SK-N-SH (cell line): ENCODE data around the gene ATP2A1. TPM values are rescaled to one million over a fixed set of nuclear protein-coding genes. Genes with fewer than 3 reads are reported as not detected.

Source experiments
- CTCF ChIA-PET: fragments of 300-600, 350-600 bp; formaldehyde crosslinking; extraction: SDS; loops from one replicate; lab custom pipeline; 2021; lab: Yijun Ruan, JAX
- POLR2A ChIA-PET: fragments of 350-600 bp; sonication (Branson Sonifier 250); formaldehyde crosslinking; extraction: SDS; loops from one replicate; lab custom pipeline; 2020; ENCODE audit warnings: antibody characterized with exemption, inconsistent platforms; lab: Yijun Ruan, JAX
- DNase-seq: peaks from one replicate; pipeline ENCODE4 v3.0.0; 2012
- H2AFZ ChIP-seq: fragments of 200-600 bp; sonication (generic); 2 replicates; pipeline ENCODE4 v1.8.1; 2016; ENCODE audit warnings: antibody characterized with exemption, mild to moderate bottlenecking, low read depth
- H3F3A ChIP-seq: fragments of 200-600 bp; sonication (generic); replicated peaks from 2 replicates; pipeline ENCODE3; 2016; ENCODE audit warnings: antibody characterized with exemption, mild to moderate bottlenecking; ENCODE audit not compliant: insufficient read depth
- H3K27ac ChIP-seq, 2 experiments: fragments of 200-500 bp in 1 of 2; fragments of 200-600 bp in 1 of 2; sonication (Bioruptor generic) in 1 of 2; sonication (generic), shearing (Covaris generic) in 1 of 2; 2 replicates each; pipeline versions ENCODE4 v1.5.1 to v1.6.1; 2014 to 2016; ENCODE audit warnings: low read depth in 2 of 2, inconsistent platforms in 1 of 2, low read length in 1 of 2, mild to moderate bottlenecking in 1 of 2, mixed read lengths in 1 of 2
- H3K27me3 ChIP-seq: fragments of 200-600 bp; sonication (generic), shearing (Covaris generic); 2 replicates; pipeline ENCODE4 v1.6.1; 2016; ENCODE audit warnings: mixed run types; ENCODE audit not compliant: insufficient read depth
- H3K36me3 ChIP-seq, 2 experiments: fragments of 200-500 bp in 1 of 2; fragments of 200-600 bp in 1 of 2; sonication (Bioruptor generic) in 1 of 2; sonication (generic) in 1 of 2; replicated peaks in 1 of 2; 2 replicates each; pipeline versions ENCODE3 to v1.5.1; 2014 to 2016; ENCODE audit warnings: low read length in 1 of 2, mild to moderate bottlenecking in 1 of 2; ENCODE audit not compliant: insufficient read depth in 2 of 2, control insufficient read depth in 1 of 2
- H3K4me1 ChIP-seq, 2 experiments: fragments of 200-500 bp in 1 of 2; fragments of 200-600 bp in 1 of 2; sonication (Bioruptor generic) in 1 of 2; sonication (generic), shearing (Covaris generic) in 1 of 2; 2 replicates each; pipeline versions ENCODE4 v1.5.1 to v1.6.1; 2014 to 2016; ENCODE audit warnings: low read depth in 1 of 2, low read length in 1 of 2, mixed run types in 1 of 2; ENCODE audit not compliant: insufficient read depth in 2 of 2, control insufficient read depth in 1 of 2
- H3K4me2 ChIP-seq: fragments of 200-600 bp; sonication (generic), shearing (Covaris generic); 2 replicates; pipeline ENCODE4 v1.6.1; 2017; ENCODE audit warnings: mixed run types
- H3K4me3 ChIP-seq, 2 experiments: fragments of 200-500 bp in 1 of 2; fragments of 200-600 bp in 1 of 2; sonication (Bioruptor generic) in 1 of 2; sonication (generic), shearing (Covaris generic) in 1 of 2; 2 replicates each; pipeline versions ENCODE4 v1.5.1 to v1.8.1; 2014 to 2016; ENCODE audit warnings: low read depth in 2 of 2, inconsistent platforms in 1 of 2, low read length in 1 of 2, mild to moderate bottlenecking in 1 of 2, mixed read lengths in 1 of 2, moderate library complexity in 1 of 2
- H3K79me2 ChIP-seq: fragments of 200-600 bp; sonication (generic); 2 replicates; pipeline ENCODE4 v1.8.1; 2017; ENCODE audit warnings: mild to moderate bottlenecking; ENCODE audit not compliant: insufficient read depth
- H3K9ac ChIP-seq: fragments of 200-600 bp; sonication (generic); 2 replicates; pipeline ENCODE4 v1.6.1; 2017; ENCODE audit warnings: mixed run types
- H3K9me2 ChIP-seq: fragments of 200-600 bp; sonication (generic); 2 replicates; pipeline ENCODE4 v1.6.1; 2017; ENCODE audit warnings: mixed run types
- H3K9me3 ChIP-seq: fragments of 200-600 bp; sonication (generic); 2 replicates; pipeline ENCODE4 v1.6.1; 2017; ENCODE audit warnings: mixed run types, mild to moderate bottlenecking, moderate library complexity
- H4K20me1 ChIP-seq: fragments of 200-600 bp; sonication (generic); 2 replicates; pipeline ENCODE4 v1.6.1; 2017; ENCODE audit warnings: mild to moderate bottlenecking, mixed run types; ENCODE audit not compliant: insufficient read depth
- CHD2 ChIP-seq: fragments of 150-350 bp; IDR thresholded peaks from 2 replicates; pipeline ENCODE4 v1.6.1; 2018; ENCODE audit warnings: low read length; ENCODE audit not compliant: partially characterized antibody
- CTCF ChIP-seq: fragments of 200-600 bp; sonication (generic); IDR thresholded peaks from 2 replicates; pipeline ENCODE4 v1.6.1; 2017; ENCODE audit warnings: antibody characterized with exemption, mild to moderate bottlenecking, moderate library complexity
- EZH2phosphoT487 ChIP-seq: fragments of 200-600 bp; sonication (generic); IDR thresholded peaks from 2 replicates; pipeline ENCODE4 v1.6.1; 2017; ENCODE audit warnings: low read depth, mixed run types, mild to moderate bottlenecking, antibody characterized with exemption, moderate library complexity, borderline replicate concordance
- FOSL2 ChIP-seq: IDR thresholded peaks from 2 replicates; pipeline ENCODE4 v1.4.0; 2012; ENCODE audit warnings: low read depth, mild to moderate bottlenecking, moderate library complexity, borderline replicate concordance
- FOXJ3 ChIP-seq: sonication (generic); formaldehyde crosslinking; IDR thresholded peaks from 2 replicates; pipeline ENCODE4 v1.5.1; 2020; ENCODE audit warnings: mild to moderate bottlenecking, missing genetic modification reagents
- NFIC ChIP-seq: IDR thresholded peaks from 2 replicates; pipeline ENCODE4 v1.4.0; 2012; ENCODE audit warnings: borderline replicate concordance
- RCOR1 ChIP-seq: fragments of 150-350 bp; IDR thresholded peaks from 2 replicates; pipeline ENCODE4 v1.6.1; 2017; ENCODE audit warnings: antibody characterized with exemption, low read length
- SIN3A ChIP-seq: IDR thresholded peaks from 2 replicates; pipeline ENCODE4 v1.6.1; 2012; ENCODE audit warnings: low read depth, mild to moderate bottlenecking, low read length, moderate library complexity, borderline replicate concordance
- SMC3 ChIP-seq: IDR thresholded peaks from 2 replicates; pipeline ENCODE4 v1.6.1; 2012; ENCODE audit warnings: low read depth, low read length, improper control_type of control experiment
- TAF1 ChIP-seq: IDR thresholded peaks from 2 replicates; pipeline ENCODE4 v1.6.1; 2012; ENCODE audit warnings: low read depth, mild to moderate bottlenecking, low read length, moderate library complexity, borderline replicate concordance
- TCF12 ChIP-seq: IDR thresholded peaks from 2 replicates; pipeline ENCODE4 v1.4.0; 2012
- WGBS: methylation state at CpG from one replicate; pipeline ENCODE4 v1.1.6; 2017; ENCODE audit warnings: low lambda C conversion rate; 5-methylcytosine and 5-hydroxymethylcytosine counted together
- polyA plus RNA-seq, 3 experiments: library from polyadenylated mRNA; depleted of rRNA; stranded (reverse); fragments of >200 nt; gene quantifications; 2 replicates each; pipeline ENCODE4 v1.2.3, GENCODE V29; 2012
- TF ChIP-seq, protein P1 (sequence below): IDR thresholded peaks from 2 replicates; pipeline ENCODE4; 2012
- TF ChIP-seq, protein P2 (sequence below): IDR thresholded peaks from 2 replicates; pipeline ENCODE4 v1.6.1; 2012; ENCODE audit warnings: mild to moderate bottlenecking, low read depth, low read length, moderate library complexity

ATP2A1 gene
- polyA plus RNA-seq, 1 of the 3 experiments (the other 2 are of a cell fraction): 3.0 TPM

DNA sequence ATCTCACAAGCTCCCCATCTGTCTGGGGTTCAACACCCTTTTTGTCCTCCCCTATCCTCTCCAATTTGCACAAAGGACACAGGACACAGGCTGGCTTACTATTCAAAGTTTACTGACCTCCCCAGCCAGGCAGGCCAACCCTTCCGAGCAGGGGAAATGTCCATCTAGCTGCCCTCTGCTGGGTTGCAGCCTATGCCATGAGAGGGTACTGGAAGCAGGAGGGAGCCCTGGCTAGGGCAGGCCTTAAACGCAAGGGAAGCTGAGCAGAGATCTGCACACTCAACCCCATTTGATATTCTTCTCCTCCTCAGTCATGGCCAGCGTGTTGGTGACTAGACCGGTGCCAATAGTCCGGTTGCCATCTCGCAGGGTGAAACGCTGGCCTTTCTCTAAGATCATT is 35.6 kb upstream of the ATP2A1 start:
- Histone ChIP-seq H3K27ac (no peak overlapping the region), H3K27me3 (no peaks in the 10 kb centered on the region), H3K4me3 (no peak overlapping the region), H3K79me2 (peaks cover 41% of the 10 kb centered on the region), H3K9ac (no peak overlapping the region), H4K20me1 (no peaks in the 10 kb centered on the region), H3K36me3 (peaks cover 25 to 29% of the 10 kb centered on the region in 2 experiments), H3K4me1 (peaks cover 7 to 14% of the 10 kb centered on the region in 2 experiments; a peak in 1 of 4 replicates), H3K9me3 (no peaks in the 10 kb centered on the region), H3K9me2 (no peaks in the 10 kb centered on the region), H2AFZ (no peak overlapping the region), H3K4me2 (no peak overlapping the region), H3F3A (peaks cover 38% of the 10 kb centered on the region)
- CTCF ChIA-PET: interaction anchor here (1.2 kb wide), 1 partner anchor 15 kb away, joined by 4 read pairs; no protein-coding TSS in a partner anchor
- no peak for TF ChIP-seq TAF1
- TF ChIP-seq CTCF: no peak
- no peak for TF ChIP-seq TCF12
- WGBS: 98% methylated on average over 7 of the region's 7 CpGs
- no peak for DNase-seq
- POLR2A ChIA-PET: interaction anchor here (0.8 to 1.2 kb wide), 3 partner anchors 14 to 47 kb away, joined by 3 read pairs; partner anchors contain the start of gene SH2B1

DNA sequence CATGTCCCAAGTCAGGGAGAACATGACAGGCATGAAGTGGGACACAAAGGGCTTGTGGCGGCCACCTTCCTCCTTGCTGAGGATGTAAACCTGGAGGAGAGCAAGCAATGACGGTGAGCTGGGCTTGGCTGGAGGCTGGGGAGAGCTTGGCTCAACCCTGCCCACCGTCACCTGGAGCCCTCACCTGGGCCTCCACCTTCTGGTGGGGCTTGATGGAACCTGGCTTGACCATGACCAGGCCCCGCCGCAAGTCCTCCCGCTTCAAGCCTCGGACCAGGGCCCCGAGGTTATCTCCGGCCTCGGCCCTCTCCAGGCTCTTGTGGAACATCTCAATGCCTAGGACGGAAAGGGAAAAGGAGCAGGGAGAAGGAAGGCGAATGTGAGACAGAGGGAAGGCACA is 34.5 kb upstream of the ATP2A1 start:
- H3K27me3 ChIP-seq: no peaks in the 10 kb centered on the region
- H3K9ac ChIP-seq: no peak overlapping the region
- H3K79me2 ChIP-seq: peaks cover 51% of the 10 kb centered on the region
- no peaks in the 10 kb centered on the region for H3K9me2 ChIP-seq
- no peak overlapping the region for H3K4me3 ChIP-seq
- H3K4me2 ChIP-seq: no peak overlapping the region
- H3K27ac ChIP-seq: no peak overlapping the region
- H2AFZ ChIP-seq: no peak overlapping the region
- ChIA-PET POLR2A (no interaction called here), CTCF (interaction anchor here (1.2 kb wide), 1 partner anchor 16 kb away, joined by 4 read pairs; no protein-coding TSS in a partner anchor)
- H3K4me1 ChIP-seq: peaks cover 7 to 14% of the 10 kb centered on the region in 2 experiments; a peak in 1 of 4 replicates
- no peak for TF ChIP-seq FOXJ3
- TF ChIP-seq RCOR1: no peak
- TF ChIP-seq, protein P1, sequence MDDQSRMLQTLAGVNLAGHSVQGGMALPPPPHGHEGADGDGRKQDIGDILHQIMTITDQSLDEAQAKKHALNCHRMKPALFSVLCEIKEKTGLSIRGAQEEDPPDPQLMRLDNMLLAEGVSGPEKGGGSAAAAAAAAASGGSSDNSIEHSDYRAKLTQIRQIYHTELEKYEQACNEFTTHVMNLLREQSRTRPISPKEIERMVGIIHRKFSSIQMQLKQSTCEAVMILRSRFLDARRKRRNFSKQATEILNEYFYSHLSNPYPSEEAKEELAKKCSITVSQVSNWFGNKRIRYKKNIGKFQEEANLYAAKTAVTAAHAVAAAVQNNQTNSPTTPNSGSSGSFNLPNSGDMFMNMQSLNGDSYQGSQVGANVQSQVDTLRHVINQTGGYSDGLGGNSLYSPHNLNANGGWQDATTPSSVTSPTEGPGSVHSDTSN: no peak
- no peak for TF ChIP-seq NFIC
- TF ChIP-seq FOSL2: no peak
- TF ChIP-seq TCF12: no peak
- no peak for TF ChIP-seq EZH2phosphoT487
- TF ChIP-seq SIN3A: no peak
- TF ChIP-seq CHD2: no peak
- no peak for TF ChIP-seq SMC3
- TF ChIP-seq, protein P2, sequence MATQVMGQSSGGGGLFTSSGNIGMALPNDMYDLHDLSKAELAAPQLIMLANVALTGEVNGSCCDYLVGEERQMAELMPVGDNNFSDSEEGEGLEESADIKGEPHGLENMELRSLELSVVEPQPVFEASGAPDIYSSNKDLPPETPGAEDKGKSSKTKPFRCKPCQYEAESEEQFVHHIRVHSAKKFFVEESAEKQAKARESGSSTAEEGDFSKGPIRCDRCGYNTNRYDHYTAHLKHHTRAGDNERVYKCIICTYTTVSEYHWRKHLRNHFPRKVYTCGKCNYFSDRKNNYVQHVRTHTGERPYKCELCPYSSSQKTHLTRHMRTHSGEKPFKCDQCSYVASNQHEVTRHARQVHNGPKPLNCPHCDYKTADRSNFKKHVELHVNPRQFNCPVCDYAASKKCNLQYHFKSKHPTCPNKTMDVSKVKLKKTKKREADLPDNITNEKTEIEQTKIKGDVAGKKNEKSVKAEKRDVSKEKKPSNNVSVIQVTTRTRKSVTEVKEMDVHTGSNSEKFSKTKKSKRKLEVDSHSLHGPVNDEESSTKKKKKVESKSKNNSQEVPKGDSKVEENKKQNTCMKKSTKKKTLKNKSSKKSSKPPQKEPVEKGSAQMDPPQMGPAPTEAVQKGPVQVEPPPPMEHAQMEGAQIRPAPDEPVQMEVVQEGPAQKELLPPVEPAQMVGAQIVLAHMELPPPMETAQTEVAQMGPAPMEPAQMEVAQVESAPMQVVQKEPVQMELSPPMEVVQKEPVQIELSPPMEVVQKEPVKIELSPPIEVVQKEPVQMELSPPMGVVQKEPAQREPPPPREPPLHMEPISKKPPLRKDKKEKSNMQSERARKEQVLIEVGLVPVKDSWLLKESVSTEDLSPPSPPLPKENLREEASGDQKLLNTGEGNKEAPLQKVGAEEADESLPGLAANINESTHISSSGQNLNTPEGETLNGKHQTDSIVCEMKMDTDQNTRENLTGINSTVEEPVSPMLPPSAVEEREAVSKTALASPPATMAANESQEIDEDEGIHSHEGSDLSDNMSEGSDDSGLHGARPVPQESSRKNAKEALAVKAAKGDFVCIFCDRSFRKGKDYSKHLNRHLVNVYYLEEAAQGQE: no peak
- no peak for TF ChIP-seq TAF1
- peaks cover 24 to 26% of the 10 kb centered on the region in 2 experiments for H3K36me3 ChIP-seq
- DNase-seq: no peak
- WGBS: 100% methylated on average over 2 of the region's 12 CpGs
- no peaks in the 10 kb centered on the region for H3K9me3 ChIP-seq
- H4K20me1 ChIP-seq: no peaks in the 10 kb centered on the region
- peaks cover 33% of the 10 kb centered on the region for H3F3A ChIP-seq
